Effector memory CD8-positive, alpha-beta T cell (primary cell): Measurements from ENCODE around the gene AP5S1.
A peak's percentile ranks its signal among the peaks of the same experiment; 100 is the strongest.

Experiments used
- ATAC-seq: fragments of 150-1000 bp; cut with Tn5 transposase; replicated peaks from 2 replicates; pipeline ENCODE4 v1.10.0; 2021; ENCODE audit warnings: mild to moderate bottlenecking, moderate library complexity
- DNase-seq, 3 experiments: peaks; one replicate each; pipeline ENCODE4 v3.0.0; 2021
- H3K27ac Mint-ChIP-seq, 2 donors: one replicate each; pipeline ENCODE4 v1.8.0; 2022; ENCODE audit warnings: mild to moderate bottlenecking in 2 of 2, mixed read lengths in 2 of 2, moderate library complexity in 2 of 2
- H3K27me3 Mint-ChIP-seq, 2 donors: one replicate each; pipeline ENCODE4 v1.8.0; 2022; ENCODE audit warnings: mixed read lengths in 2 of 2
- H3K36me3 Mint-ChIP-seq: one replicate; pipeline ENCODE4 v1.8.0; 2022; ENCODE audit warnings: mild to moderate bottlenecking, moderate library complexity, mixed read lengths; ENCODE audit not compliant: insufficient read depth
- H3K4me1 Mint-ChIP-seq, 2 donors: one replicate each; pipeline ENCODE4 v1.8.0; 2022; ENCODE audit warnings: low read depth in 2 of 2, mixed read lengths in 2 of 2
- H3K4me3 Mint-ChIP-seq, 2 donors: one replicate each; pipeline ENCODE4 v1.8.0; 2022; ENCODE audit warnings: mild to moderate bottlenecking in 2 of 2, mixed read lengths in 2 of 2, moderate library complexity in 2 of 2
- H3K9me3 Mint-ChIP-seq, 2 donors: one replicate each; pipeline ENCODE4 v1.8.0; 2022; ENCODE audit warnings: mixed read lengths in 2 of 2

AP5S1 gene

GRCh38 chr20:3847429-3847940, 27.1 kb downstream of the AP5S1 start:
- H3K9me3 Mint-ChIP-seq, result no peaks in the 10 kb centered on the region
- peaks cover 16% of the 10 kb centered on the region for H3K36me3 Mint-ChIP-seq
- peak overlapping the region; percentile 88 to 90 for H3K4me3 Mint-ChIP-seq
- no peaks in the 10 kb centered on the region for H3K27me3 Mint-ChIP-seq
- peaks cover 19% of the 10 kb centered on the region in 2 donors for H3K4me1 Mint-ChIP-seq
- ATAC-seq, result no peak
- no peak for DNase-seq
- H3K27ac Mint-ChIP-seq, result peak overlapping the region; percentile 94

GRCh38 chr20:3848565-3848964, 28.2 kb downstream of the AP5S1 start:
- DNase-seq, result no peak
- H3K27ac Mint-ChIP-seq, result peak overlapping the region; percentile 83 to 94
- peaks cover 19% of the 10 kb centered on the region in 2 donors for H3K4me1 Mint-ChIP-seq
- peak overlapping the region; percentile 88 to 90 for H3K4me3 Mint-ChIP-seq
- ATAC-seq, result no peak
- no peaks in the 10 kb centered on the region for H3K9me3 Mint-ChIP-seq
- H3K36me3 Mint-ChIP-seq, result peaks cover 16% of the 10 kb centered on the region
- H3K27me3 Mint-ChIP-seq, result no peaks in the 10 kb centered on the region

- no peaks in the 10 kb centered on the region for H3K9me3 Mint-ChIP-seq
- no peak overlapping the region for H3K4me3 Mint-ChIP-seq
- no peaks in the 10 kb centered on the region for H3K27me3 Mint-ChIP-seq
- peaks cover 11% of the 10 kb centered on the region in 2 donors for H3K4me1 Mint-ChIP-seq
- no peak for ATAC-seq
- H3K36me3 Mint-ChIP-seq, result peaks cover 55% of the 10 kb centered on the region
- H3K27ac Mint-ChIP-seq, result peak overlapping the region in 1 of 2 donors; percentile 21
- no peak for DNase-seq
Observed at GRCh38 chr20:3854462-3854871, 34.1 kb downstream of the AP5S1 start.

- peaks cover 69% of the 10 kb centered on the region for H3K36me3 Mint-ChIP-seq
- no peaks in the 10 kb centered on the region for H3K27me3 Mint-ChIP-seq
- ATAC-seq (no peak), DNase-seq (no peak)
- no peak overlapping the region for H3K4me3 Mint-ChIP-seq
- no peak overlapping the region for H3K27ac Mint-ChIP-seq
- H3K9me3 Mint-ChIP-seq, result no peaks in the 10 kb centered on the region
- H3K4me1 Mint-ChIP-seq, result peaks cover 7 to 12% of the 10 kb centered on the region in 2 donors
Observed at GRCh38 chr20:3857405-3857804, 37.1 kb downstream of the AP5S1 start.

- Mint-ChIP-seq H3K27me3 (no peaks in the 10 kb centered on the region), H3K27ac (no peak overlapping the region), H3K36me3 (peaks cover 76% of the 10 kb centered on the region), H3K4me3 (no peak overlapping the region), H3K9me3 (no peaks in the 10 kb centered on the region), H3K4me1 (peaks cover 7 to 12% of the 10 kb centered on the region in 2 donors)
- DNase-seq (no peak), ATAC-seq (no peak)
Observed at GRCh38 chr20:3858689-3859088, 38.3 kb downstream of the AP5S1 start.

- Mint-ChIP-seq H3K9me3 (no peaks in the 10 kb centered on the region), H3K36me3 (peaks cover 64% of the 10 kb centered on the region), H3K27me3 (no peaks in the 10 kb centered on the region), H3K27ac (peak overlapping the region in 1 of 2 donors; percentile 90), H3K4me3 (no peak overlapping the region), H3K4me1 (peaks cover 0 to 9% of the 10 kb centered on the region in 2 donors)
- DNase-seq (no peak), ATAC-seq (no peak)
Observed at GRCh38 chr20:3861191-3861590, 40.8 kb downstream of the AP5S1 start.

- Mint-ChIP-seq H3K4me3 (no peak overlapping the region), H3K36me3 (peaks cover 57% of the 10 kb centered on the region)
Observed at GRCh38 chr20:3862333-3862732, 42.0 kb downstream of the AP5S1 start.

GRCh38 chr20:3863317-3863716, 43.0 kb downstream of the AP5S1 start:
- ATAC-seq (no peak), DNase-seq (no peak)
- H3K27me3 Mint-ChIP-seq, result no peaks in the 10 kb centered on the region
- H3K27ac Mint-ChIP-seq, result peak overlapping the region in 1 of 2 donors; percentile 13
- peaks cover 0 to 1% of the 10 kb centered on the region in 2 donors for H3K4me1 Mint-ChIP-seq
- H3K4me3 Mint-ChIP-seq, result no peak overlapping the region
- H3K9me3 Mint-ChIP-seq, result no peaks in the 10 kb centered on the region
- peaks cover 47% of the 10 kb centered on the region for H3K36me3 Mint-ChIP-seq

More at GRCh38 chr20:3862333-3862732, 42.0 kb downstream of the AP5S1 start:
- no peaks in the 10 kb centered on the region for H3K27me3 Mint-ChIP-seq
- ATAC-seq, result no peak
- H3K4me1 Mint-ChIP-seq, result peaks cover 0 to 5% of the 10 kb centered on the region in 2 donors
- H3K27ac Mint-ChIP-seq, result peak overlapping the region; percentile 59 to 90
- no peaks in the 10 kb centered on the region for H3K9me3 Mint-ChIP-seq
- DNase-seq, result no peak

GRCh38 chr20:3864518-3864917, 44.2 kb downstream of the AP5S1 start:
- ATAC-seq (no peak), DNase-seq (no peak)
- no peak overlapping the region for H3K4me3 Mint-ChIP-seq
- H3K9me3 Mint-ChIP-seq, result no peaks in the 10 kb centered on the region
- no peak overlapping the region for H3K27ac Mint-ChIP-seq
- H3K36me3 Mint-ChIP-seq, result peaks cover 36% of the 10 kb centered on the region
- H3K27me3 Mint-ChIP-seq, result no peaks in the 10 kb centered on the region
- H3K4me1 Mint-ChIP-seq, result peaks cover 0 to 1% of the 10 kb centered on the region in 2 donors

GRCh38 chr20:3865152-3865886, 45.0 kb downstream of the AP5S1 start:
- Mint-ChIP-seq H3K9me3 (no peaks in the 10 kb centered on the region), H3K27me3 (no peaks in the 10 kb centered on the region), H3K4me3 (no peak overlapping the region), H3K4me1 (peaks cover 0 to 1% of the 10 kb centered on the region in 2 donors), H3K36me3 (peaks cover 32% of the 10 kb centered on the region), H3K27ac (peak overlapping the region in 1 of 2 donors; percentile 32)
- ATAC-seq (no peak), DNase-seq (no peak)

GRCh38 chr20:3865887-3866407, 45.6 kb downstream of the AP5S1 start:
- peaks cover 27% of the 10 kb centered on the region for H3K36me3 Mint-ChIP-seq
- no peak overlapping the region for H3K4me3 Mint-ChIP-seq
- DNase-seq (no peak), ATAC-seq (no peak)
- H3K9me3 Mint-ChIP-seq, result no peaks in the 10 kb centered on the region
- H3K4me1 Mint-ChIP-seq, result peaks cover 0 to 1% of the 10 kb centered on the region in 2 donors
- no peak overlapping the region for H3K27ac Mint-ChIP-seq
- H3K27me3 Mint-ChIP-seq, result no peaks in the 10 kb centered on the region

- Mint-ChIP-seq H3K27me3 (no peaks in the 10 kb centered on the region), H3K36me3 (peaks cover 22% of the 10 kb centered on the region), H3K27ac (no peak overlapping the region), H3K9me3 (no peaks in the 10 kb centered on the region), H3K4me3 (no peak overlapping the region), H3K4me1 (peaks cover 0 to under 1% of the 10 kb centered on the region in 2 donors)
- DNase-seq (no peak), ATAC-seq (no peak)
Observed at GRCh38 chr20:3866464-3866863, 46.1 kb downstream of the AP5S1 start.

- H3K36me3 Mint-ChIP-seq, result peaks cover 10% of the 10 kb centered on the region
- ATAC-seq (no peak), DNase-seq (no peak)
- H3K27ac Mint-ChIP-seq, result peak overlapping the region in 1 of 2 donors; percentile 53
- no peak overlapping the region for H3K4me3 Mint-ChIP-seq
- H3K9me3 Mint-ChIP-seq, result no peaks in the 10 kb centered on the region
- no peaks in the 10 kb centered on the region for H3K27me3 Mint-ChIP-seq
- H3K4me1 Mint-ChIP-seq, result peaks cover under 1 to 7% of the 10 kb centered on the region in 2 donors
Observed at GRCh38 chr20:3867802-3868201, 47.5 kb downstream of the AP5S1 start.
